Body of pancreas (tissue), 4 donors: ENCODE results near the gene RUNX2. TPM values are rescaled to one million over a fixed set of nuclear protein-coding genes. Genes with fewer than 3 reads are reported as not detected.

ENCODE experiments used
- ATAC-seq: fragments of 150-250 bp; one replicate; pipeline ENCODE4 v1.9.1; 2016
- DNase-seq, 4 donors: peaks; one replicate each; pipeline ENCODE4 v3.0.0-alpha.2; 2019
- H3K27ac ChIP-seq, 4 donors: fragments of 200-600 bp; sonication (generic); 1 replicate in 3 of 4; 2 replicates in 1 of 4; pipeline versions ENCODE4 v1.5.1 to v1.6.1; 2016 to 2019; ENCODE audit warnings: mild to moderate bottlenecking in 1 of 4, mixed read lengths in 1 of 4, moderate library complexity in 1 of 4
- H3K27me3 ChIP-seq, 2 donors: fragments of 200-600 bp; sonication (generic); one replicate each; pipeline ENCODE4 v1.6.0; 2016; ENCODE audit warnings: mild to moderate bottlenecking in 1 of 2
- H3K36me3 ChIP-seq, 2 donors: fragments of 200-600 bp; sonication (generic); replicated peaks in 1 of 2; 2 replicates each; pipeline ENCODE4 v1.5.1; 2016; ENCODE audit warnings: low read depth in 2 of 2; ENCODE audit not compliant: insufficient read depth in 1 of 2
- H3K4me1 ChIP-seq: fragments of 200-600 bp; sonication (generic); one replicate; pipeline ENCODE4 v1.6.0; 2016
- H3K4me3 ChIP-seq, 2 donors: fragments of 200-600 bp; sonication (generic); 1 replicate in 1 of 2; 2 replicates in 1 of 2; pipeline ENCODE4 v1.5.1; 2016 to 2019
- H3K9me3 ChIP-seq, 3 donors: fragments of 200-600 bp; sonication (generic); 1 replicate in 2 of 3; 2 replicates in 1 of 3; pipeline ENCODE4 v1.5.1; 2016
- CTCF ChIP-seq, 7 experiments: fragments of 450-650 bp in 4 of 7; fragments of 200-600 bp in 3 of 7; sonication (generic) in 3 of 7; IDR thresholded peaks; one replicate each; pipeline ENCODE4 v1.5.1; 2016 to 2019; ENCODE audit warnings: antibody characterized with exemption in 7 of 7
- POLR2A ChIP-seq, 3 donors: fragments of 450-650 bp; IDR thresholded peaks; one replicate each; pipeline ENCODE4 v1.6.1; 2016; ENCODE audit warnings: antibody characterized with exemption in 3 of 3, mild to moderate bottlenecking in 2 of 3
- WGBS, 2 donors: methylation state at CpG; one replicate each; pipeline ENCODE4 v1.1.5; 2017; 5-methylcytosine and 5-hydroxymethylcytosine counted together
- intact Hi-C: fragments of 100-400 bp; cut with DNase I; formaldehyde crosslinking; loops from one replicate; pipeline ENCODE4 v1.15.1; 2023
- total RNA-seq, 2 donors: library from RNA; depleted of rRNA; stranded (reverse); fragments of >200 nt; gene quantifications; one replicate each; pipeline ENCODE4 v1.1.0, GENCODE V29; 2016

RUNX2 gene
- total RNA-seq, 2 donors from 2014 or later: 0.33 to 1.0 TPM

GRCh38 chr6:45538641-45539547 is 210.8 kb downstream of the RUNX2 start:
- no peaks in the 10 kb centered on the region for H3K4me1 ChIP-seq
- peak; percentile 60 for ATAC-seq
- H3K36me3 ChIP-seq: no peaks in the 10 kb centered on the region
- peak in 3 of 4 donors; percentile 22 to 41 (median 25) for DNase-seq
- intact Hi-C loops: no loop called here
- no peaks in the 10 kb centered on the region for H3K9me3 ChIP-seq
- TF ChIP-seq CTCF (IDR thresholded peaks at IDR 0.05): no peak
- no peak for TF ChIP-seq POLR2A (IDR thresholded peaks at IDR 0.05)
- no peak overlapping the region for H3K4me3 ChIP-seq
- WGBS, 2 donors: 64 to 67% methylated on average over 8 of the region's 8 CpGs
- no peaks in the 10 kb centered on the region for H3K27me3 ChIP-seq
- H3K27ac ChIP-seq: no peak overlapping the region

- 73 to 84% methylated on average over 6 of the region's 6 CpGs for WGBS, 2 donors
- Histone ChIP-seq H3K9me3 (no peaks in the 10 kb centered on the region), H3K36me3 (no peaks in the 10 kb centered on the region), H3K27ac (no peak overlapping the region), H3K4me3 (no peak overlapping the region), H3K27me3 (no peaks in the 10 kb centered on the region), H3K4me1 (no peaks in the 10 kb centered on the region)
- TF ChIP-seq CTCF (IDR thresholded peaks at IDR 0.05) (no peak), POLR2A (IDR thresholded peaks at IDR 0.05) (no peak)
- intact Hi-C loops: no loop called here
- ATAC-seq (no peak), DNase-seq (no peak)
These were observed 212.3 kb downstream of the RUNX2 start for GRCh38 chr6:45540375-45540920.

GRCh38 chr6:45541934-45542333 is 213.8 kb downstream of the RUNX2 start:
- H3K4me1 ChIP-seq: no peaks in the 10 kb centered on the region
- DNase-seq (no peak), ATAC-seq (no peak)
- H3K36me3 ChIP-seq: no peaks in the 10 kb centered on the region
- no peaks in the 10 kb centered on the region for H3K27me3 ChIP-seq
- no peak overlapping the region for H3K4me3 ChIP-seq
- intact Hi-C loops: no loop called here
- WGBS, 2 donors: 77 to 84% methylated on average over 3 of the region's 3 CpGs
- H3K9me3 ChIP-seq: no peaks in the 10 kb centered on the region
- no peak overlapping the region for H3K27ac ChIP-seq
- no peak for TF ChIP-seq CTCF (IDR thresholded peaks at IDR 0.05)
- no peak for TF ChIP-seq POLR2A (IDR thresholded peaks at IDR 0.05)

- H3K4me3 ChIP-seq: no peak overlapping the region
- no peaks in the 10 kb centered on the region for H3K27me3 ChIP-seq
- WGBS, 2 donors: 80% methylated on average over 5 of the region's 5 CpGs
- H3K4me1 ChIP-seq: no peaks in the 10 kb centered on the region
- intact Hi-C loops: no loop called here
- H3K36me3 ChIP-seq: no peaks in the 10 kb centered on the region
- ATAC-seq: no peak
- DNase-seq: no peak
- H3K27ac ChIP-seq: no peak overlapping the region
- no peaks in the 10 kb centered on the region for H3K9me3 ChIP-seq
- TF ChIP-seq CTCF (IDR thresholded peaks at IDR 0.05): no peak
- no peak for TF ChIP-seq POLR2A (IDR thresholded peaks at IDR 0.05)
These were observed 215.4 kb downstream of the RUNX2 start for GRCh38 chr6:45543298-45544235.
